ENCODE data around the gene ANO7. TPM values are rescaled to one million over a fixed set of nuclear protein-coding genes. Genes with fewer than 3 reads are reported as not detected.

The ANO7 gene
- total RNA-seq, 1 donor from 2014 or later, result 1.0 TPM

- no peak for DNase-seq (ENCODE audit: low read depth in 2 of 2)
Measured at GRCh38 chr2:241248897-241249296, 60.4 kb downstream of the ANO7 start.

- DNase-seq (ENCODE audit: low read depth in 2 of 2), result no peak
Measured at GRCh38 chr2:241249654-241250053, 61.2 kb downstream of the ANO7 start.

- DNase-seq (ENCODE audit: low read depth in 2 of 2), result no peak
Measured at GRCh38 chr2:241252778-241253475, 64.5 kb downstream of the ANO7 start.

- no peak for DNase-seq (ENCODE audit: low read depth in 2 of 2)
Measured at GRCh38 chr2:241254904-241255351, 66.5 kb downstream of the ANO7 start.

- no peak for DNase-seq (ENCODE audit: low read depth in 2 of 2)
Measured at GRCh38 chr2:241255542-241256167, 67.2 kb downstream of the ANO7 start.

GRCh38 chr2:241256168-241256545 lies 67.7 kb downstream of the ANO7 start:
- no peak for DNase-seq (ENCODE audit: low read depth in 2 of 2)

GRCh38 chr2:241257419-241258032 lies 69.0 kb downstream of the ANO7 start:
- DNase-seq (ENCODE audit: low read depth in 2 of 2), result no peak

GRCh38 chr2:241258505-241259280 lies 70.2 kb downstream of the ANO7 start:
- peak in 1 of 2 donors; percentile 21 for DNase-seq (ENCODE audit: low read depth in 2 of 2)

- DNase-seq (ENCODE audit: low read depth in 2 of 2), result no peak
Measured at GRCh38 chr2:241260911-241261310, 72.4 kb downstream of the ANO7 start.

GRCh38 chr2:241261628-241262027 lies 73.2 kb downstream of the ANO7 start:
- no peak for DNase-seq (ENCODE audit: low read depth in 2 of 2)

GRCh38 chr2:241263061-241263460 lies 74.6 kb downstream of the ANO7 start:
- DNase-seq (ENCODE audit: low read depth in 2 of 2), result no peak

GRCh38 chr2:241265506-241265905 lies 77.0 kb downstream of the ANO7 start:
- no peak for DNase-seq (ENCODE audit: low read depth in 2 of 2)

- no peak for DNase-seq (ENCODE audit: low read depth in 2 of 2)
Measured at GRCh38 chr2:241267249-241268067, 79.0 kb downstream of the ANO7 start.

- peak in 1 of 2 donors; percentile 32 for DNase-seq (ENCODE audit: low read depth in 2 of 2)
Measured at GRCh38 chr2:241268306-241268705, 79.8 kb downstream of the ANO7 start.

GRCh38 chr2:241268716-241269445 lies 80.4 kb downstream of the ANO7 start:
- no peak for DNase-seq (ENCODE audit: low read depth in 2 of 2)

GRCh38 chr2:241269707-241270520 lies 81.4 kb downstream of the ANO7 start:
- DNase-seq (ENCODE audit: low read depth in 2 of 2), result no peak

- no peak for DNase-seq (ENCODE audit: low read depth in 2 of 2)
Measured at GRCh38 chr2:241270531-241270930, 82.1 kb downstream of the ANO7 start.

GRCh38 chr2:241271706-241272302 lies 83.3 kb downstream of the ANO7 start:
- peak; percentile 39 to 88 for DNase-seq (ENCODE audit: low read depth in 2 of 2)

Measured in dermis microvascular lymphatic vessel endothelial cell (primary cell).